ENCODE data around the gene FGF23.

DNA sequence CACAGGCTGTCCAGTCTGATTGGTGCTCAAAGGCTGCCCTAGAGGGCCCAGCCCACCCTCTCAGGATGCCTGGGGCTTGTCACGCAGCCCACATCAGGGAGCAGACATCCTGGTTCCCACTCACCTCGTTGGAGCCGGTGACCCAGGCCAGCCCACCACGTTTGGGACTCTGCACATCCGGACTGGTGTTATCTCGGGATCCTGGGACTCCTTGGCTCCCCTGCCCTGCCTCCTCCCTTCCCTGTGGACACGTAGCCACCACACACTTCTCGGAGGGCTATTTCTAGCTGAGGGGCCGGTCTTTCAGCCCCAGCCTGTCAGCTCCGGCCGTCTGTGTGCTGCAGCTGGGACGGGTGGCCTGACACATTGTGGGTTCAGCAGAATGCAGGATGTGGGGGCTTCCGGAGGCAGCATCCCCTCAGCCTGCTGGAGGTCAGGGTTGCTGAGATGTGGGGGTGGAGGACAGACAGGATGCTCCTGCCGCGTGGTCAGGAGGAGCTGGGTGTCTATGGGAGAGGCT is 12.8 kb upstream of the FGF23 start:
- TF ChIP-seq, protein P1, sequence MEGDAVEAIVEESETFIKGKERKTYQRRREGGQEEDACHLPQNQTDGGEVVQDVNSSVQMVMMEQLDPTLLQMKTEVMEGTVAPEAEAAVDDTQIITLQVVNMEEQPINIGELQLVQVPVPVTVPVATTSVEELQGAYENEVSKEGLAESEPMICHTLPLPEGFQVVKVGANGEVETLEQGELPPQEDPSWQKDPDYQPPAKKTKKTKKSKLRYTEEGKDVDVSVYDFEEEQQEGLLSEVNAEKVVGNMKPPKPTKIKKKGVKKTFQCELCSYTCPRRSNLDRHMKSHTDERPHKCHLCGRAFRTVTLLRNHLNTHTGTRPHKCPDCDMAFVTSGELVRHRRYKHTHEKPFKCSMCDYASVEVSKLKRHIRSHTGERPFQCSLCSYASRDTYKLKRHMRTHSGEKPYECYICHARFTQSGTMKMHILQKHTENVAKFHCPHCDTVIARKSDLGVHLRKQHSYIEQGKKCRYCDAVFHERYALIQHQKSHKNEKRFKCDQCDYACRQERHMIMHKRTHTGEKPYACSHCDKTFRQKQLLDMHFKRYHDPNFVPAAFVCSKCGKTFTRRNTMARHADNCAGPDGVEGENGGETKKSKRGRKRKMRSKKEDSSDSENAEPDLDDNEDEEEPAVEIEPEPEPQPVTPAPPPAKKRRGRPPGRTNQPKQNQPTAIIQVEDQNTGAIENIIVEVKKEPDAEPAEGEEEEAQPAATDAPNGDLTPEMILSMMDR (optimal IDR thresholded peaks at IDR 0.05 in 1 of 3, IDR thresholded peaks at IDR 0.05 in 1 of 3, conservative IDR thresholded peaks at IDR 0.05 in 1 of 3; ENCODE audit: extremely low read depth in 1 of 3, insufficient read depth in 2 of 3, low read length in 3 of 3) = no peak
- TF ChIP-seq EZH2 (IDR thresholded peaks at IDR 0.05; ENCODE audit: low read length) = no peak
